PC-3 (cell line): ENCODE measurements around the gene UPK3A. TPM values are rescaled to one million over a fixed set of nuclear protein-coding genes. Genes with fewer than 3 reads are reported as not detected.
A peak's percentile ranks its signal among the peaks of the same experiment; 100 is the strongest.

Experiments
- ATAC-seq: fragments of 200-7000 bp; cut with Tn5 transposase; 2 replicates; pipeline ENCODE4 v1.9.1; 2020; ENCODE audit warnings: mild to moderate bottlenecking, moderate library complexity
- BruUV-seq: library from RNA; stranded (reverse); fragments of 400-500 nt; replicated peaks from 2 replicates; lab custom pipeline; 2021; lab: Mats Ljungman, UMichigan
- CTCF ChIA-PET: fragments of 300-600 bp; sonication (Branson Sonifier 250); formaldehyde crosslinking; loops from one replicate; lab custom pipeline; 2022; ENCODE audit warnings: antibody characterized with exemption; lab: Charles Lee
- POLR2A ChIA-PET: fragments of 300-600 bp; sonication (Branson Sonifier 250); formaldehyde crosslinking; loops from one replicate; lab custom pipeline; 2022; ENCODE audit warnings: antibody characterized with exemption; ENCODE audit not compliant: unreplicated experiment; lab: Charles Lee
- DNase-seq: peaks from one replicate; pipeline ENCODE4 v3.0.0-alpha.2; 2015
- H2AFZ ChIP-seq: fragments of 300-600 bp; sonication (generic); 2 replicates; pipeline ENCODE4 v1.6.0; 2016; ENCODE audit warnings: antibody characterized with exemption, low read length
- H3F3A ChIP-seq: fragments of 300-600 bp; sonication (generic); one replicate; pipeline ENCODE4 v1.6.0; 2017; ENCODE audit warnings: antibody characterized with exemption, low read length, control low read depth, mild to moderate bottlenecking; ENCODE audit not compliant: unreplicated experiment
- H3K27ac ChIP-seq: fragments of 300-600 bp; sonication (generic); 2 replicates; pipeline ENCODE4 v1.5.1; 2016; ENCODE audit warnings: mild to moderate bottlenecking, low read length
- H3K27me3 ChIP-seq: fragments of 300-600 bp; sonication (generic); 2 replicates; pipeline ENCODE4 v1.6.1; 2016; ENCODE audit warnings: low read length, mixed read lengths
- H3K36me3 ChIP-seq: fragments of 300-600 bp; sonication (generic); 2 replicates; pipeline ENCODE4 v1.6.1; 2016; ENCODE audit warnings: low read depth, mixed run types, low read length, mixed read lengths
- H3K4me1 ChIP-seq: fragments of 300-600 bp; sonication (generic); 2 replicates; pipeline ENCODE4 v1.5.1; 2016; ENCODE audit warnings: low read length; ENCODE audit not compliant: insufficient read depth
- H3K4me2 ChIP-seq: fragments of 300-600 bp; sonication (generic); 2 replicates; pipeline ENCODE4 v1.6.0; 2016; ENCODE audit warnings: low read length
- H3K4me3 ChIP-seq: fragments of 300-600 bp; sonication (generic); 2 replicates; pipeline ENCODE4 v1.5.1; 2016; ENCODE audit warnings: mild to moderate bottlenecking, low read length, mixed read lengths
- H3K79me2 ChIP-seq: fragments of 300-600 bp; sonication (generic); 2 replicates; pipeline ENCODE4 v1.6.1; 2017; ENCODE audit warnings: low read length, mixed read lengths
- H3K9ac ChIP-seq: fragments of 300-600 bp; sonication (generic); 2 replicates; pipeline ENCODE4 v1.6.0; 2016; ENCODE audit warnings: mild to moderate bottlenecking, low read length
- H3K9me2 ChIP-seq: fragments of 300-600 bp; sonication (generic); replicated peaks from 2 replicates; pipeline ENCODE4 v1.6.1; 2016; ENCODE audit warnings: mixed run types, low read length, mixed read lengths
- H3K9me3 ChIP-seq: fragments of 300-600 bp; sonication (generic); 2 replicates; pipeline ENCODE4 v1.6.1; 2016; ENCODE audit warnings: low read length, mixed read lengths
- H4K20me1 ChIP-seq: fragments of 300-600 bp; sonication (generic); 2 replicates; pipeline ENCODE4 v1.6.1; 2016; ENCODE audit warnings: low read length, mixed read lengths
- CTCF ChIP-seq: fragments of 300-600 bp; sonication (generic); conservative IDR thresholded peaks from 2 replicates; pipeline ENCODE4 v1.5.1; 2017; ENCODE audit warnings: antibody characterized with exemption, low read depth, mild to moderate bottlenecking, low read length
- EZH2 ChIP-seq: fragments of 300-600 bp; sonication (generic); IDR thresholded peaks from one replicate; pipeline ENCODE4 v1.6.1; 2017; ENCODE audit warnings: antibody characterized with exemption, mild to moderate bottlenecking, low read length; ENCODE audit not compliant: unreplicated experiment
- EZH2phosphoT487 ChIP-seq: fragments of 300-600 bp; sonication (generic); IDR thresholded peaks from 2 replicates; pipeline ENCODE4 v1.6.1; 2018; ENCODE audit warnings: mild to moderate bottlenecking, antibody characterized with exemption, low read length, borderline replicate concordance
- intact Hi-C: fragments of 100-400 bp; cut with micrococcal nuclease; formaldehyde crosslinking; loops from 2 replicates; pipeline ENCODE4 v1.9.0; 2023
- total RNA-seq: library from RNA; depleted of rRNA; stranded (reverse); fragments of >200 nt; gene quantifications from 2 replicates; pipeline ENCODE4 v1.2.3, GENCODE V29; 2014

Gene UPK3A
- total RNA-seq, 1 experiment from 2014 or later = 1.1 TPM

- TF ChIP-seq CTCF (no peak), EZH2 (no peak), EZH2phosphoT487 (no peak)
- peak within 1 kb of the TSS; percentile 92 for H3K4me2 ChIP-seq
- H3K4me3 ChIP-seq = peak within 1 kb of the TSS; percentile 86
- peak within 1 kb of the TSS; percentile 31; the same call in 1 of the 2 replicates for H2AFZ ChIP-seq
- no peaks in the 10 kb centered on the region for H3F3A ChIP-seq
- H3K79me2 ChIP-seq = peaks cover 15% of the 10 kb centered on the region
- intact Hi-C loops = loop anchor here (10.0 kb wide), 1 partner anchor 136 kb away; no protein-coding TSS in a partner anchor
- ChIA-PET POLR2A (no interaction called here), CTCF (no interaction called here)
- DNase-seq (peak; percentile 44), ATAC-seq (peak; percentile 55)
- H3K9me2 ChIP-seq = no peaks in the 10 kb centered on the region
- H3K9ac ChIP-seq = peak within 1 kb of the TSS; percentile 74
- no peaks in the 10 kb centered on the region for H3K9me3 ChIP-seq
- BruUV-seq = no TSS peak
- H3K27ac ChIP-seq = no peak within 1 kb of the TSS
- H4K20me1 ChIP-seq = no peaks in the 10 kb centered on the region; the same call in 1 of the 2 replicates
- no peaks in the 10 kb centered on the region for H3K36me3 ChIP-seq
- peaks cover 22% of the 10 kb centered on the region for H3K4me1 ChIP-seq
- H3K27me3 ChIP-seq = no peaks in the 10 kb centered on the region
These were observed 43.7 kb upstream of the UPK3A start, which contains the start of gene KIAA0930 for GRCh38 chr22:45240810-45241631. Gene KIAA0930 (minus strand): TSS chr22:45240894. CDS start chr22:45240703, 191 bp downstream.

DNA sequence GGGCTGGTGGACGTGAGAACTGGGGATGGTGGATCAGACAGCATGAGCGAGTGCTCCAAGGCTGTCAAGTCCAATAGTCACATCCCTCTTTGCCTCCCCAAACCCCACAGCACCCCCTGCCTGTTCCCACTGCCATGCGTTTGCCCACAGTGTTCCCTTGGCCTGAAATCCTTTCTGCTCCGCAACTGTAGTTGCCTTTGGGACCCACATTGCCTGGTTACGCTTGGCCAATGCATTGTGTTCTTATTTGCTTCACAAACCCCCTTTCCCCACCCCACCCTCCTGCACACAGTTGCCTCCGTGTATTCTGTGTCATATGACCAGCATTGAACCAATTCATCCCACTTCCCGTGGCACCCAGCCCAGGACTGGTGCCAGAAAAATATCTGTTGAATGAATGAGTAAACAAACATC is 42.0 kb upstream of the UPK3A start:
- Histone ChIP-seq H3K4me3 (no peak overlapping the region), H2AFZ (no peak overlapping the region), H3K27ac (peak overlapping the region; percentile 62), H3K36me3 (no peaks in the 10 kb centered on the region), H3K27me3 (no peaks in the 10 kb centered on the region), H3F3A (peaks cover 6% of the 10 kb centered on the region), H4K20me1 (no peaks in the 10 kb centered on the region; the same call in 1 of the 2 replicates), H3K9ac (no peak overlapping the region; the same call in 1 of the 2 replicates), H3K4me1 (peaks cover 35% of the 10 kb centered on the region), H3K9me3 (no peaks in the 10 kb centered on the region), H3K79me2 (peaks cover 15% of the 10 kb centered on the region), H3K4me2 (peak overlapping the region; percentile 37; the same call in 1 of the 2 replicates), H3K9me2 (no peaks in the 10 kb centered on the region)
- DNase-seq (peak; percentile 84), ATAC-seq (peak; percentile 19)
- ChIA-PET CTCF (no interaction called here), POLR2A (no interaction called here)
- BruUV-seq = no TSS peak
- peak; percentile 19; the same call in 1 of the 2 replicates for TF ChIP-seq CTCF
- no peak for TF ChIP-seq EZH2
- intact Hi-C loops = loop anchor here (10.0 kb wide), 1 partner anchor 138 kb away; no protein-coding TSS in a partner anchor

GRCh38 chr22:45244916-45245315 is 39.8 kb upstream of the UPK3A start:
- Histone ChIP-seq H4K20me1 (no peaks in the 10 kb centered on the region), H3K27me3 (no peaks in the 10 kb centered on the region), H3K9ac (no peak overlapping the region), H3F3A (peaks cover 6% of the 10 kb centered on the region), H3K4me3 (no peak overlapping the region), H3K9me2 (no peaks in the 10 kb centered on the region), H3K79me2 (peaks cover 5% of the 10 kb centered on the region), H3K9me3 (no peaks in the 10 kb centered on the region), H3K4me2 (no peak overlapping the region), H3K36me3 (no peaks in the 10 kb centered on the region), H2AFZ (no peak overlapping the region), H3K4me1 (peaks cover 30% of the 10 kb centered on the region), H3K27ac (no peak overlapping the region)
- DNase-seq = no peak
- POLR2A ChIA-PET = no interaction called here
- CTCF ChIA-PET = no interaction called here
- intact Hi-C loops = loop anchor here (5.0 to 10.0 kb wide), 2 partner anchors 43 to 140 kb away; no protein-coding TSS in a partner anchor
- BruUV-seq = no TSS peak
- TF ChIP-seq CTCF (no peak), EZH2 (no peak), EZH2phosphoT487 (no peak)
- ATAC-seq = no peak
